ENCODE results near the gene CACNG8. TPM values are rescaled to one million over a fixed set of nuclear protein-coding genes. Genes with fewer than 3 reads are reported as not detected.
"Not testable (repeated sequence)": the region's sequence is repeated elsewhere in the genome, so short reads cannot be mapped to it uniquely, and the experiment has no call there.

The CACNG8 gene
- total RNA-seq, 1 experiment from 2014 or later: 17.7 TPM

- POLR2A ChIA-PET: interaction anchor here (0.6 to 0.8 kb wide), 2 partner anchors 19 to 64 kb away, joined by 4 to 5 read pairs; no protein-coding TSS in a partner anchor
- BruUV-seq (replicated peaks): no TSS peak
- in situ Hi-C loops (cut with HindIII; ENCODE audit: low pct_unique_long_range_greater_than_20kb, low sequenced_read_pairs) (no loop called here), intact Hi-C loops (cut with micrococcal nuclease; ENCODE audit: unreplicated experiment) (no loop called here)
- no peaks in the 10 kb centered on the region for H3K9me3 ChIP-seq (ENCODE audit: control insufficient read depth, insufficient read depth, low read depth, low read length)
- no peak overlapping the region for H3K4me3 ChIP-seq (ENCODE audit: low read depth in 2 of 2, low read length in 2 of 2)
- H3K36me3 ChIP-seq (ENCODE audit: control insufficient read depth, insufficient read depth, low read length): no peaks in the 10 kb centered on the region
- CTCF ChIA-PET: interaction anchor here (0.6 to 1.5 kb wide), 12 partner anchors 18 to 275 kb away, joined by 3 to 10 read pairs (median 4); no protein-coding TSS in a partner anchor
- H3K4me1 ChIP-seq (ENCODE audit: control insufficient read depth, insufficient read depth, low read length): peaks cover 7% of the 10 kb centered on the region; the same call in 1 of the 2 replicates
- H3K27ac ChIP-seq (ENCODE audit: low read length): no peak overlapping the region
- no peaks in the 10 kb centered on the region for H3K27me3 ChIP-seq (ENCODE audit: control insufficient read depth, insufficient read depth, low read length)
- TF ChIP-seq CTCF (IDR thresholded peaks at IDR 0.05) (no peak; the same call in 1 of the 2 replicates), SIN3A (IDR thresholded peaks at IDR 0.05; ENCODE audit: borderline replicate concordance, insufficient read depth, low read depth, low read length) (no peak), POLR2AphosphoS5 (IDR thresholded peaks at IDR 0.05; ENCODE audit: low read depth, low read length) (no peak), REST (IDR thresholded peaks at IDR 0.05; ENCODE audit: insufficient read depth in 1 of 2, low read depth in 2 of 2, low read length in 1 of 2) (no peak)
- DNase-seq (ENCODE audit: low read depth, low spot score) (no peak), ATAC-seq (peak; percentile 73)
These were observed 15.1 kb upstream of the CACNG8 start for GRCh38 chr19:53947624-53948023.

- H3K4me3 ChIP-seq (ENCODE audit: low read depth in 2 of 2, low read length in 2 of 2); H3K27ac ChIP-seq (ENCODE audit: low read length); in situ Hi-C loops (cut with HindIII; ENCODE audit: low pct_unique_long_range_greater_than_20kb, low sequenced_read_pairs); ATAC-seq; intact Hi-C loops (cut with micrococcal nuclease; ENCODE audit: unreplicated experiment); BruUV-seq (replicated peaks); H3K27me3 ChIP-seq (ENCODE audit: control insufficient read depth, insufficient read depth, low read length); H3K36me3 ChIP-seq (ENCODE audit: control insufficient read depth, insufficient read depth, low read length); H3K4me1 ChIP-seq (ENCODE audit: control insufficient read depth, insufficient read depth, low read length); H3K9me3 ChIP-seq (ENCODE audit: control insufficient read depth, insufficient read depth, low read depth, low read length); DNase-seq (ENCODE audit: low read depth, low spot score): not testable (repeated sequence)
- CTCF ChIA-PET: interaction anchor here (0.8 to 1.5 kb wide), 4 partner anchors 19 to 156 kb away, joined by 3 to 8 read pairs (median 6); no protein-coding TSS in a partner anchor
- POLR2A ChIA-PET: interaction anchor here (0.8 kb wide), 1 partner anchor 307 kb away, joined by 3 read pairs; no protein-coding TSS in a partner anchor
These were observed 14.1 kb upstream of the CACNG8 start for GRCh38 chr19:53948611-53949010.

GRCh38 chr19:53951436-53951835 is 11.3 kb upstream of the CACNG8 start:
- Histone ChIP-seq H3K9me3 (ENCODE audit: control insufficient read depth, insufficient read depth, low read depth, low read length) (no peaks in the 10 kb centered on the region), H3K27me3 (ENCODE audit: control insufficient read depth, insufficient read depth, low read length) (no peaks in the 10 kb centered on the region), H3K36me3 (ENCODE audit: control insufficient read depth, insufficient read depth, low read length) (no peaks in the 10 kb centered on the region), H3K4me1 (ENCODE audit: control insufficient read depth, insufficient read depth, low read length) (no peaks in the 10 kb centered on the region), H3K4me3 (ENCODE audit: low read depth in 2 of 2, low read length in 2 of 2) (no peak overlapping the region), H3K27ac (ENCODE audit: low read length) (no peak overlapping the region)
- no TSS peak for BruUV-seq (replicated peaks)
- TF ChIP-seq POLR2AphosphoS5 (IDR thresholded peaks at IDR 0.05; ENCODE audit: low read depth, low read length): no peak
- no peak for TF ChIP-seq SIN3A (IDR thresholded peaks at IDR 0.05; ENCODE audit: borderline replicate concordance, insufficient read depth, low read depth, low read length)
- no peak for TF ChIP-seq REST (IDR thresholded peaks at IDR 0.05; ENCODE audit: insufficient read depth in 1 of 2, low read depth in 2 of 2, low read length in 1 of 2)
- TF ChIP-seq CTCF (IDR thresholded peaks at IDR 0.05): no peak
- TF ChIP-seq TCF7L2 (IDR thresholded peaks at IDR 0.05; ENCODE audit: low read depth, low read length): no peak
- ChIA-PET CTCF (interaction anchor here (0.5 to 1.4 kb wide), 2 partner anchors 74 to 178 kb away, joined by 3 read pairs; no protein-coding TSS in a partner anchor), POLR2A (no interaction called here)
- ATAC-seq (0 out of 2 replicates have a peak, but pooled peaks have one; percentile 25), DNase-seq (ENCODE audit: low read depth, low spot score) (no peak)
- in situ Hi-C loops (cut with HindIII; ENCODE audit: low pct_unique_long_range_greater_than_20kb, low sequenced_read_pairs): no loop called here
- intact Hi-C loops (cut with micrococcal nuclease; ENCODE audit: unreplicated experiment): no loop called here

Measured in Panc1 (cell line).